Measurements from ENCODE around the gene RXRG.

GRCh38 chr1:165454091-165454610, 9.2 kb upstream of the RXRG start:
- TF ChIP-seq POLR2AphosphoS5 (IDR thresholded peaks at IDR 0.05; ENCODE audit: low read depth, low read length) (no peak), EZH2 (IDR thresholded peaks at IDR 0.05; ENCODE audit: low read depth, low read length, severe bottlenecking) (no peak), POLR2A (IDR thresholded peaks at IDR 0.05; ENCODE audit: control extremely low read depth in 1 of 2, low read depth in 2 of 2, low read length in 2 of 2) (no peak), CEBPB (IDR thresholded peaks at IDR 0.05; ENCODE audit: low read depth, low read length) (no peak), EGR1 (IDR thresholded peaks at IDR 0.05; ENCODE audit: borderline replicate concordance, low read depth, low read length) (no peak), RAD21 (IDR thresholded peaks at IDR 0.05 in 1 of 2, conservative IDR thresholded peaks at IDR 0.05 in 1 of 2; ENCODE audit: low read depth in 2 of 2, low read length in 2 of 2) (no peak), RXRA (IDR thresholded peaks at IDR 0.05; ENCODE audit: insufficient read depth, low read depth, low read length) (no peak), SIN3A (conservative IDR thresholded peaks at IDR 0.05 in 1 of 2, IDR thresholded peaks at IDR 0.05 in 1 of 2; ENCODE audit: low read depth in 1 of 2, low read length in 2 of 2) (no peak), POU5F1 (IDR thresholded peaks at IDR 0.05; ENCODE audit: low read depth, low read length) (no peak), BCL11A (IDR thresholded peaks at IDR 0.05; ENCODE audit: low read depth in 2 of 2, low read length in 2 of 2) (no peak), CBX8 (IDR thresholded peaks at IDR 0.05; ENCODE audit: borderline replicate concordance, low read depth, low read length) (no peak)
- TF ChIP-seq, protein P1, sequence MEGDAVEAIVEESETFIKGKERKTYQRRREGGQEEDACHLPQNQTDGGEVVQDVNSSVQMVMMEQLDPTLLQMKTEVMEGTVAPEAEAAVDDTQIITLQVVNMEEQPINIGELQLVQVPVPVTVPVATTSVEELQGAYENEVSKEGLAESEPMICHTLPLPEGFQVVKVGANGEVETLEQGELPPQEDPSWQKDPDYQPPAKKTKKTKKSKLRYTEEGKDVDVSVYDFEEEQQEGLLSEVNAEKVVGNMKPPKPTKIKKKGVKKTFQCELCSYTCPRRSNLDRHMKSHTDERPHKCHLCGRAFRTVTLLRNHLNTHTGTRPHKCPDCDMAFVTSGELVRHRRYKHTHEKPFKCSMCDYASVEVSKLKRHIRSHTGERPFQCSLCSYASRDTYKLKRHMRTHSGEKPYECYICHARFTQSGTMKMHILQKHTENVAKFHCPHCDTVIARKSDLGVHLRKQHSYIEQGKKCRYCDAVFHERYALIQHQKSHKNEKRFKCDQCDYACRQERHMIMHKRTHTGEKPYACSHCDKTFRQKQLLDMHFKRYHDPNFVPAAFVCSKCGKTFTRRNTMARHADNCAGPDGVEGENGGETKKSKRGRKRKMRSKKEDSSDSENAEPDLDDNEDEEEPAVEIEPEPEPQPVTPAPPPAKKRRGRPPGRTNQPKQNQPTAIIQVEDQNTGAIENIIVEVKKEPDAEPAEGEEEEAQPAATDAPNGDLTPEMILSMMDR (IDR thresholded peaks at IDR 0.05; ENCODE audit: control extremely low read depth in 1 of 3, insufficient read depth in 1 of 3, low read depth in 1 of 3, low read length in 3 of 3): no peak
